WERI-Rb-1 (cell line): ENCODE results near the gene JMJD8.

Experiments
- DNase-seq: peaks from one replicate; pipeline ENCODE4 v3.0.0-alpha.2; 2020
- H3K27ac ChIP-seq: fragments of 250-450 bp; sonication (Bioruptor Pico); 2 replicates; pipeline ENCODE4 v1.5.1; 2020; ENCODE audit warnings: mild to moderate bottlenecking, moderate library complexity
- H3K27me3 ChIP-seq: fragments of 250-450 bp; sonication (Bioruptor Pico); 2 replicates; pipeline ENCODE4 v1.5.1; 2021; ENCODE audit warnings: mild to moderate bottlenecking, low read depth, moderate library complexity; ENCODE audit not compliant: insufficient read depth, severe bottlenecking
- H3K36me3 ChIP-seq: fragments of 250-450 bp; sonication (Bioruptor Pico); 2 replicates; pipeline ENCODE4 v1.5.1; 2020; ENCODE audit warnings: mild to moderate bottlenecking, moderate library complexity
- H3K4me3 ChIP-seq: 2 replicates; pipeline ENCODE4 v1.5.1; 2011; ENCODE audit warnings: low read depth, mild to moderate bottlenecking, control low read depth, low read length
- H3K9me3 ChIP-seq: fragments of 250-450 bp; sonication (Bioruptor Pico); 2 replicates; pipeline ENCODE4 v1.5.1; 2021; ENCODE audit warnings: mild to moderate bottlenecking, moderate library complexity; ENCODE audit not compliant: severe bottlenecking
- CTCF ChIP-seq: IDR thresholded peaks from 2 replicates; pipeline ENCODE4 v1.5.1; 2011; ENCODE audit warnings: low read depth, mild to moderate bottlenecking, control low read depth, inconsistent platforms, low read length

Gene JMJD8

GRCh38 chr16:677316-678190, 6.6 kb downstream of the JMJD8 start:
- no peak for TF ChIP-seq CTCF
- Histone ChIP-seq H3K27ac (no peak overlapping the region), H3K27me3 (no peaks in the 10 kb centered on the region), H3K9me3 (no peaks in the 10 kb centered on the region), H3K36me3 (peaks cover 34% of the 10 kb centered on the region), H3K4me3 (no peak overlapping the region)
- DNase-seq = no peak

- no peak for DNase-seq
- H3K27me3 ChIP-seq = no peaks in the 10 kb centered on the region
- TF ChIP-seq CTCF = no peak
- no peak overlapping the region for H3K4me3 ChIP-seq
- H3K9me3 ChIP-seq = no peaks in the 10 kb centered on the region
- H3K36me3 ChIP-seq = peaks cover 34% of the 10 kb centered on the region
- no peak overlapping the region for H3K27ac ChIP-seq
Observed at GRCh38 chr16:676913-677312, 7.2 kb downstream of the JMJD8 start.

- H3K9me3 ChIP-seq = no peaks in the 10 kb centered on the region
- peaks cover 31% of the 10 kb centered on the region for H3K36me3 ChIP-seq
- H3K4me3 ChIP-seq = no peak overlapping the region
- TF ChIP-seq CTCF = no peak
- no peak overlapping the region for H3K27ac ChIP-seq
- DNase-seq = no peak
- H3K27me3 ChIP-seq = no peaks in the 10 kb centered on the region
Observed at GRCh38 chr16:676565-676902, 7.6 kb downstream of the JMJD8 start.

DNA sequence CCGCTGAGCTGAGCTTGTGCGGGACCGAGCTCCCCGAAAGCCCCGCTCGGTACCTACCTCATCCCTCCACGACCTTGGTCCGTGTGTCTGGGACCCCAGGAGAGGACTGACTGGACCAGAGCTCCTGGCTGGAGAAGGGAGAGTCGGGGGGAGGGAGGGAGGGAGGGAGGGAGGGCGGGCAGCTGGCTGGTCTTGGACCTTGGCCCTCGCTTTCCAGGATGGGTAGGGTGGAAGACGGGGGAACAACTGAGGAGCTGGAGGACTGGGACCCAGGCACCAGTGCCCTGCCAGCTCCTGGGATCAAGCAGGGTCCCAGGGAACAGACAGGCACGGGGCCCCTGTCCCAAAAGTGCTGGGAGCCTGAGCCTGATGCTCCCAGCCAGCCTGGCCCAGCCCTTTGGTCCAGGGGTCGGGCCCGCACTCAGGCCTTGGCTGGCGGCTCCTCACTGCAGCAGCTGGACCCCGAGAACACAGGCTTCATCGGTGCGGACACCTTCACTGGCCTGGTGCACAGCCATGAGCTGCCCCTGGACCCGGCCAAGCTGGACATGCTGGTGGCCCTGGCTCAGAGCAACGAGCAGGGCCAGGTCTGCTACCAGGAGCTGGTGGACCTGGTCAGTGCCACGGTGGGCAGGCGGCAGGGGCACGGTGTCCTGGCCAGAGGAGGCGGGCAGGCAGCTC, 8.1 kb downstream of the JMJD8 start:
- Histone ChIP-seq H3K36me3 (peaks cover 31% of the 10 kb centered on the region), H3K9me3 (no peaks in the 10 kb centered on the region), H3K27me3 (no peaks in the 10 kb centered on the region), H3K27ac (no peak overlapping the region), H3K4me3 (peak overlapping the region; percentile 11)
- DNase-seq = no peak
- TF ChIP-seq CTCF = no peak

- no peak within 1 kb of the TSS for H3K27ac ChIP-seq
- peak within 1 kb of the TSS; percentile 24 for H3K4me3 ChIP-seq
- TF ChIP-seq CTCF = 0 out of 2 replicates have a peak, but pooled peaks have one; percentile 15
- no peaks in the 10 kb centered on the region for H3K9me3 ChIP-seq
- no peaks in the 10 kb centered on the region for H3K27me3 ChIP-seq
- DNase-seq = peak; percentile 78
- H3K36me3 ChIP-seq = peaks cover 38% of the 10 kb centered on the region
Observed at GRCh38 chr16:674968-675883, 8.9 kb downstream of the JMJD8 start, which contains the start of gene RHBDL1. Gene RHBDL1 (plus strand): TSS chr16:675671. CDS start chr16:675791, 120 bp downstream.
